BE2C (cell line): Measurements from ENCODE around the gene CEBPZ.

Source experiments
- DNase-seq: peaks from one replicate; pipeline ENCODE4 v3.0.0-alpha.2; 2020
- H3K27me3 ChIP-seq: fragments of 250-450 bp; sonication (Bioruptor Pico); 2 replicates; pipeline ENCODE4 v1.5.1; 2020; ENCODE audit warnings: mild to moderate bottlenecking
- H3K36me3 ChIP-seq: fragments of 250-450 bp; sonication (Bioruptor Pico); 2 replicates; pipeline ENCODE4 v1.5.1; 2020; ENCODE audit warnings: mild to moderate bottlenecking
- H3K4me1 ChIP-seq: fragments of 250-450 bp; sonication (Bioruptor Pico); 2 replicates; pipeline ENCODE4 v1.5.1; 2020
- H3K4me3 ChIP-seq: 2 replicates; pipeline ENCODE4 v1.5.1; 2011; ENCODE audit warnings: low read depth, low read length
- H3K9me3 ChIP-seq: fragments of 250-450 bp; sonication (Bioruptor Pico); 2 replicates; pipeline ENCODE4 v1.5.1; 2020
- CTCF ChIP-seq: IDR thresholded peaks from 2 replicates; pipeline ENCODE4 v1.5.1; 2012; ENCODE audit warnings: mild to moderate bottlenecking, low read depth, low read length

The CEBPZ gene

GRCh38 chr2:37267685-37268084 is 36.3 kb upstream of the CEBPZ start:
- Histone ChIP-seq H3K4me3 (no peak overlapping the region), H3K36me3 (peaks cover 66% of the 10 kb centered on the region), H3K9me3 (no peaks in the 10 kb centered on the region), H3K27me3 (no peaks in the 10 kb centered on the region), H3K4me1 (no peaks in the 10 kb centered on the region)
- DNase-seq, result no peak
- TF ChIP-seq CTCF, result no peak

GRCh38 chr2:37263839-37264238 is 32.4 kb upstream of the CEBPZ start:
- Histone ChIP-seq H3K9me3 (no peaks in the 10 kb centered on the region), H3K4me1 (no peaks in the 10 kb centered on the region), H3K4me3 (no peak overlapping the region), H3K27me3 (no peaks in the 10 kb centered on the region), H3K36me3 (peaks cover 62% of the 10 kb centered on the region)
- no peak for DNase-seq
- TF ChIP-seq CTCF, result no peak

- peaks cover 53% of the 10 kb centered on the region for H3K36me3 ChIP-seq
- TF ChIP-seq CTCF, result no peak
- H3K4me1 ChIP-seq, result no peaks in the 10 kb centered on the region
- H3K4me3 ChIP-seq, result no peak overlapping the region
- DNase-seq, result no peak
- H3K9me3 ChIP-seq, result no peaks in the 10 kb centered on the region
- H3K27me3 ChIP-seq, result no peaks in the 10 kb centered on the region
Observed at GRCh38 chr2:37262522-37262921, 31.1 kb upstream of the CEBPZ start.

GRCh38 chr2:37250869-37251740 is 19.7 kb upstream of the CEBPZ start:
- no peak for DNase-seq
- Histone ChIP-seq H3K27me3 (no peaks in the 10 kb centered on the region), H3K36me3 (peaks cover 83% of the 10 kb centered on the region), H3K4me1 (no peaks in the 10 kb centered on the region), H3K9me3 (no peaks in the 10 kb centered on the region), H3K4me3 (no peak overlapping the region)
- no peak for TF ChIP-seq CTCF

DNA sequence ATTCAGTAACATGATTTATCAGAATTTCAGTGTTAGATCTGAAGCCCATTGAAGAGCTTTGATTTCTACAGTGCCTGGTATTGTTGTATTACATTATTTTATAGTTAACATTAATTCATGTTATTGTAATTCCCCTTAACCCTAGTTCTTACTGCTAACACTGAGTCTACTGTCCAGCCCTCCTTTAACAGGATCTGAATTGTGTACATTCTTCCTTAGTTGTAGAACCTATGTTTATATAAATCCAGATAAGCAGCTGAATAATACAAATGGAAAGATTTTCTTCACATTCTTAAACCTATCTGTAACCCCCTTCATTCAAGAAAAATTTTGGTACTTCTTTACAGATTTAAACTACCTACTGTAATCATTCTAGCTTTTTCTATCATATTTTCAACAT is 14.8 kb upstream of the CEBPZ start:
- Histone ChIP-seq H3K4me3 (no peak overlapping the region), H3K27me3 (no peaks in the 10 kb centered on the region), H3K4me1 (no peaks in the 10 kb centered on the region), H3K9me3 (no peaks in the 10 kb centered on the region), H3K36me3 (peaks cover 66% of the 10 kb centered on the region)
- no peak for TF ChIP-seq CTCF
- no peak for DNase-seq

DNA sequence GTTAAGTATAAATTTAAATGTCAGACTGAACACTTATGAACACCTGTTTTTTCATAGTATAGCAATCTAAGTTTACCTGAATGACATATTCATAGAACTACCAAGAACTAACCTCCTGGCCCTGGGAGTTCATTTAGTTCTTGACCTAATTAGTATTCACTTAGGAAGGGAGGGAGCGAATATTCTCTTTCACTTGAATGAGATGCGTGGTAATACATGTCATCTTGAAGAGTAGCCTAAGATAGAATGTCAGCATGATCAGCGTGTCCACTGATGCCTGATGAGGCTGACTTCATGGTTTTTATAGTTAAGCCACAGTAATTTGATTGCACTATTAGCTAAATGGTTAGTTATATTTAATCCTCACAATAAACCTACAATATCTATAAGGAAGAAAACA is 13.4 kb upstream of the CEBPZ start:
- Histone ChIP-seq H3K9me3 (no peaks in the 10 kb centered on the region), H3K36me3 (peaks cover 63% of the 10 kb centered on the region), H3K4me1 (no peaks in the 10 kb centered on the region), H3K4me3 (no peak overlapping the region), H3K27me3 (no peaks in the 10 kb centered on the region)
- DNase-seq, result no peak
- TF ChIP-seq CTCF, result no peak
